ENCODE data around the gene HMGN3.

HMGN3 gene

GRCh38 chr6:79170431-79170830, 64.1 kb downstream of the HMGN3 start:
- H3K27ac ChIP-seq (ENCODE audit: insufficient read depth in 1 of 2, low read depth in 1 of 2, low read length in 2 of 2, poor library complexity in 1 of 2, severe bottlenecking in 2 of 2) = no peak overlapping the region
- H3K36me3 ChIP-seq (ENCODE audit: control insufficient read depth in 4 of 4, insufficient read depth in 4 of 4, low read length in 3 of 4) = no peaks in the 10 kb centered on the region
- ChIA-PET POLR2A (no interaction called here), CTCF (no interaction called here)
- no peak for DNase-seq
- no CpG with 5 or more reads among the region's 5 CpGs for WGBS (ENCODE audit: insufficient coverage)
- peaks cover 0 to 4% (median 0%) of the 10 kb centered on the region in 5 experiments for H3K9me3 ChIP-seq (ENCODE audit: control extremely low read depth in 1 of 5, control insufficient read depth in 4 of 5, insufficient read depth in 2 of 5, low read depth in 1 of 5, low read length in 4 of 5)
- no peaks in the 10 kb centered on the region for H3K4me1 ChIP-seq (ENCODE audit: control extremely low read depth in 1 of 4, control insufficient read depth in 4 of 4, insufficient read depth in 4 of 4, low read length in 3 of 4)
- no peaks in the 10 kb centered on the region for H3K27me3 ChIP-seq (replicated peaks in 2 of 5; ENCODE audit: control insufficient read depth in 4 of 5, insufficient read depth in 5 of 5, low read length in 4 of 5)
- no peak overlapping the region for H3K4me3 ChIP-seq (ENCODE audit: control insufficient read depth in 1 of 7, extremely low read depth in 1 of 7, insufficient read depth in 4 of 7, low read depth in 2 of 7, low read length in 6 of 7)

- Histone ChIP-seq H3K27me3 (replicated peaks in 2 of 5; ENCODE audit: control insufficient read depth in 4 of 5, insufficient read depth in 5 of 5, low read length in 4 of 5) (no peaks in the 10 kb centered on the region), H3K36me3 (ENCODE audit: control insufficient read depth in 4 of 4, insufficient read depth in 4 of 4, low read length in 3 of 4) (no peaks in the 10 kb centered on the region), H3K4me3 (ENCODE audit: control insufficient read depth in 1 of 7, extremely low read depth in 1 of 7, insufficient read depth in 4 of 7, low read depth in 2 of 7, low read length in 6 of 7) (no peak overlapping the region), H3K9me3 (ENCODE audit: control extremely low read depth in 1 of 5, control insufficient read depth in 4 of 5, insufficient read depth in 2 of 5, low read depth in 1 of 5, low read length in 4 of 5) (peaks cover 0 to 2% (median 0%) of the 10 kb centered on the region in 5 experiments), H3K27ac (ENCODE audit: insufficient read depth in 1 of 2, low read depth in 1 of 2, low read length in 2 of 2, poor library complexity in 1 of 2, severe bottlenecking in 2 of 2) (no peak overlapping the region), H3K4me1 (ENCODE audit: control extremely low read depth in 1 of 4, control insufficient read depth in 4 of 4, insufficient read depth in 4 of 4, low read length in 3 of 4) (no peaks in the 10 kb centered on the region)
- WGBS (ENCODE audit: insufficient coverage) = 96% methylated on average over 2 of the region's 2 CpGs
- POLR2A ChIA-PET = no interaction called here
- CTCF ChIA-PET = no interaction called here
- no peak for DNase-seq
Observed at GRCh38 chr6:79168695-79168980, 65.8 kb downstream of the HMGN3 start.

GRCh38 chr6:79167931-79168694, 66.4 kb downstream of the HMGN3 start:
- no peaks in the 10 kb centered on the region for H3K36me3 ChIP-seq (ENCODE audit: control insufficient read depth in 4 of 4, insufficient read depth in 4 of 4, low read length in 3 of 4)
- ChIA-PET CTCF (no interaction called here), POLR2A (no interaction called here)
- no peaks in the 10 kb centered on the region for H3K27me3 ChIP-seq (replicated peaks in 2 of 5; ENCODE audit: control insufficient read depth in 4 of 5, insufficient read depth in 5 of 5, low read length in 4 of 5)
- no peak overlapping the region for H3K4me3 ChIP-seq (ENCODE audit: control insufficient read depth in 1 of 7, extremely low read depth in 1 of 7, insufficient read depth in 4 of 7, low read depth in 2 of 7, low read length in 6 of 7)
- DNase-seq = no peak
- H3K27ac ChIP-seq (ENCODE audit: insufficient read depth in 1 of 2, low read depth in 1 of 2, low read length in 2 of 2, poor library complexity in 1 of 2, severe bottlenecking in 2 of 2) = no peak overlapping the region
- H3K4me1 ChIP-seq (ENCODE audit: control extremely low read depth in 1 of 4, control insufficient read depth in 4 of 4, insufficient read depth in 4 of 4, low read length in 3 of 4) = no peaks in the 10 kb centered on the region
- H3K9me3 ChIP-seq (ENCODE audit: control extremely low read depth in 1 of 5, control insufficient read depth in 4 of 5, insufficient read depth in 2 of 5, low read depth in 1 of 5, low read length in 4 of 5) = peaks cover 0 to 2% (median 0%) of the 10 kb centered on the region in 5 experiments
- 93% methylated on average over 6 of the region's 9 CpGs for WGBS (ENCODE audit: insufficient coverage)

DNA sequence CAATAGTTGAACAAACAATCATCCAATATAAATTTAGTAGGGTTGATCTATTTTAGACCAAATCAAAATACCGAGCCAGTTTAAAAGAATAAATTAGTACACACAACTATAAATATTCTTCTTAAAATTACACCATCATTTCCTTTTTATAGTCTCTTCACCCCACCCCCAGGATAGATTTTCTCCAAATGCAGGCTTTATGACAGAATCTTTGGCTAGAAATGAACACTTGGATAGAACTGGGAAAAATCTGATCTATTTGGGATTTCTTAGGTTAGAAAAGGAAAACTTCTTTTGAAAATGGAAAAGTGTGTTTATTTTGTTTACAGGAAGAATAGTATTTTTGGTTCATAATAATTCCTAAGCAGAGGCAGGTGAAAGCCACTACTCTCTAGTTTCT, 74.6 kb downstream of the HMGN3 start:
- Histone ChIP-seq H3K9me3 (ENCODE audit: control extremely low read depth in 1 of 5, control insufficient read depth in 4 of 5, insufficient read depth in 2 of 5, low read depth in 1 of 5, low read length in 4 of 5) (peaks cover 0 to 3% (median 0%) of the 10 kb centered on the region in 5 experiments), H3K4me1 (ENCODE audit: control extremely low read depth in 1 of 4, control insufficient read depth in 4 of 4, insufficient read depth in 4 of 4, low read length in 3 of 4) (no peaks in the 10 kb centered on the region), H3K36me3 (ENCODE audit: control insufficient read depth in 4 of 4, insufficient read depth in 4 of 4, low read length in 3 of 4) (no peaks in the 10 kb centered on the region), H3K27me3 (replicated peaks in 2 of 5; ENCODE audit: control insufficient read depth in 4 of 5, insufficient read depth in 5 of 5, low read length in 4 of 5) (no peaks in the 10 kb centered on the region), H3K4me3 (ENCODE audit: control insufficient read depth in 1 of 7, extremely low read depth in 1 of 7, insufficient read depth in 4 of 7, low read depth in 2 of 7, low read length in 6 of 7) (no peak overlapping the region), H3K27ac (ENCODE audit: insufficient read depth in 1 of 2, low read depth in 1 of 2, low read length in 2 of 2, poor library complexity in 1 of 2, severe bottlenecking in 2 of 2) (no peak overlapping the region)
- ChIA-PET CTCF (no interaction called here), POLR2A (no interaction called here)
- no peak for DNase-seq
- WGBS (ENCODE audit: insufficient coverage) = no CpG with 5 or more reads among the region's 1 CpG

DNA sequence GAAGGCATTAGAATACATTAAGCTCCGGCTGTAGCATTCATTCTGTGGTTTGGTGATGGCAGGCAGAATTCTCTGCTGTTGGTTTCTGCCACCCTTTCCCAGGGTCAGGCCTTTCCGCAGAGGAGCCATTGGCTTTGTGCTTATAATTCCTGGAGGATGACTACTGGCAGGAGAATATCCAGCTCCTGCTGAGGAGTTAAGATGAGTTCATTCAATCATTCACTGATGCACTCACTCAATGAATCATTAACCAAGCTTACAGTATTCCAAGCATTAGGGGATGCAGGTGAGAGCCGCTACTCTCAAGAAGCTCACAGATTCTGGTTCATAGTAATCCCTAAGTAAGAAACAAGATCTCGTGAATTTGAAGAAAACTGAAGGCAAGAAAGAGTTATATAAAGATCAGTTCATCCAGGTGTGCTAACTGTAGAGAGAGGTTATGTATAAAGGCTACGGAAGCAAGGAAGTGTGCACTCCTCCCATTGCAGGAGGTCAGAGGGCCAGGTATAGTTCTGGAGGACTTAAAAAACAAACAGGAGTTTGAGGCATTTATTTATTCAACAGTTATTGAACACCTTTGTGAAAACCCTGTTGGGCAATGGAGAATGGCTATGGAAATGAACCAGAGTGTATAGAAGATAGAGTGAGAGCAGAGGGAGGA, 75.5 kb downstream of the HMGN3 start:
- Histone ChIP-seq H3K27ac (ENCODE audit: insufficient read depth in 1 of 2, low read depth in 1 of 2, low read length in 2 of 2, poor library complexity in 1 of 2, severe bottlenecking in 2 of 2) (no peak overlapping the region), H3K27me3 (replicated peaks in 2 of 5; ENCODE audit: control insufficient read depth in 4 of 5, insufficient read depth in 5 of 5, low read length in 4 of 5) (no peaks in the 10 kb centered on the region), H3K9me3 (ENCODE audit: control extremely low read depth in 1 of 5, control insufficient read depth in 4 of 5, insufficient read depth in 2 of 5, low read depth in 1 of 5, low read length in 4 of 5) (peaks cover 0 to 3% (median 0%) of the 10 kb centered on the region in 5 experiments), H3K36me3 (ENCODE audit: control insufficient read depth in 4 of 4, insufficient read depth in 4 of 4, low read length in 3 of 4) (no peaks in the 10 kb centered on the region), H3K4me3 (ENCODE audit: control insufficient read depth in 1 of 7, extremely low read depth in 1 of 7, insufficient read depth in 4 of 7, low read depth in 2 of 7, low read length in 6 of 7) (no peak overlapping the region), H3K4me1 (ENCODE audit: control extremely low read depth in 1 of 4, control insufficient read depth in 4 of 4, insufficient read depth in 4 of 4, low read length in 3 of 4) (no peaks in the 10 kb centered on the region)
- ChIA-PET CTCF (no interaction called here), POLR2A (no interaction called here)
- no peak for DNase-seq
- 100% methylated on average over 4 of the region's 5 CpGs for WGBS (ENCODE audit: insufficient coverage)

DNA sequence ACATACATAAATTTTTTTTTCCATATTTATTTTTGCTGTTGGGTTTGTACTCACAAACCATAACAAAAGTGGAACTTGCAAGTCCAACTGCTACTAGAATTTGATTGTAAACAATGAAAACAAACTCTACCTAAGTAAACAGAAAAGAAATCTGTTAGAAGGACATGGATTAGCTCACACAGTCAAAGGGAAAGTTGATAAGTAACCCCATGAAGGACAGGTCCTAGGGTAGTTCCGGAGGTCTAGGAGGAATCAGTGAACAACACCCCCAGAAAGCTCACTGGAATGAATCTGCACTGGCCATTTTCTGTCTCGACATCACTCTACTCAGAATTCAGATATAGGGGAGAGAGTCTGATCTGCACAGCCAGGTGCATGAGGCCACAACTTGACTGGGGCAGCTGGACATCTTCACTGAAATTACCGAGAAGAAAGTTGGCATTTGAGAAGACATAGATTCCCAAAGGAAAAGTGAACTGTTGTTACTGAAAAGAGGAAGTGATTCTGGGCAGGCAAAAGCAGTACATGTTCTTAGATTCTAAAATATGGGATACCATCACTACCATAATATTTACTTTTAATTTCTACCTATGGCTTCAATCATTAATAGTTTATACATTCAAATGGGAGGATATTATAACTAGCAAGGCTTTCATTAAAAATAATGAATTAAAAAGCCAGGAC, 76.4 kb downstream of the HMGN3 start:
- Histone ChIP-seq H3K9me3 (ENCODE audit: control extremely low read depth in 1 of 5, control insufficient read depth in 4 of 5, insufficient read depth in 2 of 5, low read depth in 1 of 5, low read length in 4 of 5) (peaks cover 0 to 3% (median 0%) of the 10 kb centered on the region in 5 experiments), H3K27ac (ENCODE audit: insufficient read depth in 1 of 2, low read depth in 1 of 2, low read length in 2 of 2, poor library complexity in 1 of 2, severe bottlenecking in 2 of 2) (no peak overlapping the region), H3K4me3 (ENCODE audit: control insufficient read depth in 1 of 7, extremely low read depth in 1 of 7, insufficient read depth in 4 of 7, low read depth in 2 of 7, low read length in 6 of 7) (no peak overlapping the region), H3K4me1 (ENCODE audit: control extremely low read depth in 1 of 4, control insufficient read depth in 4 of 4, insufficient read depth in 4 of 4, low read length in 3 of 4) (no peaks in the 10 kb centered on the region), H3K27me3 (replicated peaks in 2 of 5; ENCODE audit: control insufficient read depth in 4 of 5, insufficient read depth in 5 of 5, low read length in 4 of 5) (peaks cover 0 to under 1% (median 0%) of the 10 kb centered on the region in 5 experiments), H3K36me3 (ENCODE audit: control insufficient read depth in 4 of 4, insufficient read depth in 4 of 4, low read length in 3 of 4) (no peaks in the 10 kb centered on the region)
- no peak for DNase-seq
- ChIA-PET POLR2A (no interaction called here), CTCF (no interaction called here)
- WGBS (ENCODE audit: insufficient coverage) = 100% methylated on average over 2 of the region's 3 CpGs

DNA sequence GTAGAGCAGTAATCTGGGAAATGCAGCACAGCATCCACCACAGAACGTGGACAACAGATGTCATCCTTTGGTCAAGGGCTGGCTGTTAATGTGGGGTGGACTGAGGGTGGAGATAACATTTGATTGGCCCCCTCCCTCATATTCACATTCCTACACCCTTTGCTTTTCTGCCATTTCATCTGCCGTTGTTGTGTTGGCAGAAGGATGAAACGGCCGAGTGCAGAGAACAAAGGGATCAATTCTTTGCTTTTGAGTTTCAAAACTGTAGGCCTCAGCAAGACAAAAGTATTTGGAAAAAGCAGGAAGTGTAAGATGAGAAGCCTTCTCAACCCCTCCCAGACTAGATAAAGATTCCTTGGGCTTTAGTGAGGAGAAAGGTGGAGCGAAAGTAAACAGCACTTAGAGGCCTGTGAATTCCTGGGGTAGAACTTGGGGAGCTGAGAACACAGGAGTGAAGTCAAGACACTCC, 82.2 kb downstream of the HMGN3 start:
- H3K36me3 ChIP-seq (ENCODE audit: control insufficient read depth in 4 of 4, insufficient read depth in 4 of 4, low read length in 3 of 4) = no peaks in the 10 kb centered on the region
- no peaks in the 10 kb centered on the region for H3K9me3 ChIP-seq (ENCODE audit: control extremely low read depth in 1 of 5, control insufficient read depth in 4 of 5, insufficient read depth in 2 of 5, low read depth in 1 of 5, low read length in 4 of 5)
- no peak overlapping the region for H3K27ac ChIP-seq (ENCODE audit: insufficient read depth in 1 of 2, low read depth in 1 of 2, low read length in 2 of 2, poor library complexity in 1 of 2, severe bottlenecking in 2 of 2)
- H3K4me1 ChIP-seq (ENCODE audit: control extremely low read depth in 1 of 4, control insufficient read depth in 4 of 4, insufficient read depth in 4 of 4, low read length in 3 of 4) = no peaks in the 10 kb centered on the region
- DNase-seq = no peak
- ChIA-PET POLR2A (no interaction called here), CTCF (no interaction called here)
- peaks cover 0 to 9% (median 0%) of the 10 kb centered on the region in 5 experiments for H3K27me3 ChIP-seq (replicated peaks in 2 of 5; ENCODE audit: control insufficient read depth in 4 of 5, insufficient read depth in 5 of 5, low read length in 4 of 5)
- WGBS (ENCODE audit: insufficient coverage) = no CpG with 5 or more reads among the region's 5 CpGs
- no peak overlapping the region for H3K4me3 ChIP-seq (ENCODE audit: control insufficient read depth in 1 of 7, extremely low read depth in 1 of 7, insufficient read depth in 4 of 7, low read depth in 2 of 7, low read length in 6 of 7)

Data from common myeloid progenitor, CD34-positive (primary cell).